Measurements from ENCODE around the gene IL17A.

The IL17A gene

DNA sequence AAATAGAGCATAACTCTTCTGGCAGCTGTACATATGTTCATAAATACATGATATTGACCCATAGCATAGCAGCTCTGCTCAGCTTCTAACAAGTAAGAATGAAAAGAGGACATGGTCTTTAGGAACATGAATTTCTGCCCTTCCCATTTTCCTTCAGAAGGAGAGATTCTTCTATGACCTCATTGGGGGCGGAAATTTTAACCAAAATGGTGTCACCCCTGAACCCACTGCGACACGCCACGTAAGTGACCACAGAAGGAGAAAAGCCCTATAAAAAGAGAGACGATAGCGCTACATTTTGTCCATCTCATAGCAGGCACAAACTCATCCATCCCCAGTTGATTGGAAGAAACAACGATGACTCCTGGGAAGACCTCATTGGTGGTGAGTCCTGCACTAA lies at the start of gene IL17A:
IL17A (plus strand) TSS at position 301 of the 400 bp plus-strand sequence; CDS start at position 358, 57 bp downstream.
- no peak for DNase-seq (ENCODE audit: low read depth)

- DNase-seq (ENCODE audit: low read depth) = no peak
Observed at GRCh38 chr6:52136934-52137467, 49.2 kb upstream of the IL17A start.

GRCh38 chr6:52138284-52138683 lies 47.9 kb upstream of the IL17A start:
- DNase-seq (ENCODE audit: low read depth) = no peak

- DNase-seq (ENCODE audit: low read depth) = no peak
Observed at GRCh38 chr6:52139985-52140680, 46.0 kb upstream of the IL17A start.

DNA sequence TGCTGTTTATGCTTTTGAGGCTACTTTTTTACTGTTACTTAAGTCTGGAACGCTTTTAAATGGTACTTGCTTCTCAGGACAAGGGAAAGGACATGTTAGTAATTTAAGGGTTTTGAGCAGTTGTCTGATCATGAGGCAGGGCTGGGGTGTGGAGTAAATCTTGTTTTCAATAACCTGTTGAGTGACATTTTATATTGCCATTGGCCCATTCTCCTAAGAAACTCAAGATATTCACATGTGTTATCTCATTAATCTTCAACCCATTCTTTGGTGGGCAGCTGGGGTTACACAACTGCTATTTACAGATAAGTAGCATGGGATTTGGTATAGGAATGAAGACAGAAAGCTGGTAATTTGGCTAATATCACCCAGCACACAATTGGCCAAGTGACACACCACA lies 44.6 kb upstream of the IL17A start:
- no peak for DNase-seq (ENCODE audit: low read depth)

DNA sequence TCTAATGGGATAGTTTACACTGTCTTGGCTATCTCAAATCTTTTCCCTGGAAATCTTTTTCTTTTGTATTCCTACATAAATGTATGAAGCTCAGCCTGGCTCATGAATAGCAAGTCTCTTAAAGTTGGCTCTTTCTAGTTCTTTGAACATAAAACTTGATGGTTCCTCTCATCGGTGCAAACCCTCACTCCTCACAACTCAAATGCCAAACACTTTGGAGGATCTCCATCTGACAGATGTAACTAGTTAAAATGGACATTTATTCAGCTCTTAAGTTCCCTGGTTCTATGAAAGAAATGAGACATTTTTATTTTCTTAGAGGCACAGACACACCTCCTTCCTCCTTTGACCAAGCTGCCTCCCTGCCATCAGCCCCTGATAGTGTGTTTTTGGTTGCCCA lies 43.6 kb upstream of the IL17A start:
- DNase-seq (ENCODE audit: low read depth) = no peak

DNA sequence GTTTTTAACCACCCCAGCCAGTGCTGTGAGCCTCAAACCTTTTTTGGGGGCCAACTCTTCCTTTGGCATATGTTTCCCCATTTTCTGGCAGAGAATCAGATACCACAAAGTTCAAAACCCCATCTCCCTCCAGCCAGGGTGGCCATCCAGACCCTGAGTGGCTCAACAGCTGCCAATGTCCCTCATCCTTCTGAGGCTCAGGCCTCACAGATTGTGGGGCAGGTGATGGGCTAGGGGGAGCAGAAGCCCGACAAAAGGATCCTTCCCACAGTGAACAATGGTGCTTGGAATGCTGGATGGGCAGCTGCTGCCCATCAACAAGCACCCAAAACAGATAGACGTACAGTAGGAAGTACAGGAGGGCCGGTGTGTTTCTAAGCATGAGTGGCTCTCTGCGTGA lies 42.6 kb upstream of the IL17A start:
- no peak for DNase-seq (ENCODE audit: low read depth)

DNA sequence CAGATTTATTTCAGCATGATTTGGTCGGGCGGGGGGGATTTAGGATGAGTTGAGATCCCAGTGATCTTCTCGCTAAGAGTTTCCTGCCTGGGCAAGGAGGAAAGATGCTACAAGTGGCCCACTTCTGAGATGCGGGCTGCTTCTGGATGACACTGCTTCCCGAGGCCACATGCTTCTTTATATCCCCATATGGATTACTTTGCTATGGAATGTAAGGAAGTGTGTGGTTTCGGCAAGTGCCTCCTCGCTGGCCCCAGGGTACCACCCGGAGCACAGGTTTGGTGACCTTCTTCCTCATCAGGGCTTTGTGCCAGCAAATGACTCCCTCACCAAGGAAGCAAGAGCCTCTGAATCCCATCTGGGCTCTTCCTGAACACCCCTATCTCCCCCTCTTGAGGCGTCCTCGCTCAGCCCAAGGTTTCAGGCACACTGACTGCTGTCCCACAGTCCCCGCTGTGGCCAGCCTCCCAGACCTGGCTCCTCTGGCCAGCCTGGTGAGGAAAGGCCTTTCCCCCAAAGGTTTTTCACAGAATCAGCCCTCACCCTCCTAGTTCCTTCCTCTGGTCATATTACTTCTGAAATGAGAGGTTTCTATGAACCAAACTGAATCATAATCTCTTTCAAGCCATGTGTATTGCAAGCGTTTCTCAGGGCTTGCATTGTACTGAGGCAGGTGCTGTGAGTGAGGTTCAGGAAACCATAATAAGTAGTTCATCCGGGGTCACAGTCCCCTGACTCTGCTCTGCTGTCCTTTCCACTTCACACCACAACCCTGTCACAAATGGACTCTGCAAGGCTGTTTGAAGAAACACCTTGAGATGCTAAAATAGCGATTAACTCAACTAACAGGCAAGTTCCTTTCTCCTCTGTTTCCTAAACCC lies 41.7 kb upstream of the IL17A start:
- DNase-seq (ENCODE audit: low read depth) = no peak

DNA sequence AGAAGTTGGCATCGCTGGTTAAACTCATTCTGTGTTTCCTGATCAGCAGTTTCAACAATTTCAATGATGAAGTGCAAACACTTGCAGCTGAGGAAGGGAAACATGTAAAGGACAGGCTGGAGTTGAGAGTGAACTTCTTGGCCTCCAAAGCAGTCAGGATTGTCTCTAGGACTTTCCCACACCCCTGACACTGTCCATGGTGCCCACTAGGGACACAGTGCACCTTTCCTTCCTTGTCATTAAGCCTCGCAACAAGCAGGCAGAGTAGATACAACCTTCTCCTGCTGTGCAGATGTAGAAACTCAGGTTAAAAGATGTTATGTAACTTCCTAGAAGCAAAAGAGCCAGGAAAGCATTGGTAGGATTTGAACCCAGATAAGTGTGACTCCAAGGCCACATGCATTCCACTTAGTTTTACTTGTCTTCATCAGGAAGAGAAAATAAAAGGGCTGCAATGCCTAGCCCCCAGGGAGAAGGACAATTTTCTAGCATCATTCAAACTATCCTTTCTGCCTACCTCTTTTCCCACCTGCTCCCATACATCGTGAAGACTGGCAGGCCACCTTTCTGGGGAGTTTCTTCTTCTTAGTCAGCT lies 39.2 kb upstream of the IL17A start:
- no peak for DNase-seq (ENCODE audit: low read depth)

DNA sequence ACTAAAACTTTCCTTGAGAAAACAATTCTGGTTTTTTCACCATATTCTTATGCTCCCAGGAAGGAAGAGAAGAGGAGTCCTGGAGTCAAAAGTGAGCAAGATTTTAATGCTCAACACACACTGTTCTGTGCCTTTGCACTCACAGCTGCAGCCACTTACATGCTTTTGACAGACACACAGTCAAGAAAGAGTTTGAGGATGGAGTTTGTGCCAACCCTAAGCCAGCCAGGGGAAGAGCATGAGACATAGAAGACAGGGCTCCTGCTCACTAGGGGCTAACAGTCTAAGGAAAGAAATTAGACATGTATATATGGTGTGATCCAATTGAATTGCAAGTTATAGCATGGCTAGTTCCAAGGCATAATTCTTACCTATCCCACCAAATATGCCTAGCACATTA lies 37.1 kb upstream of the IL17A start:
- DNase-seq (ENCODE audit: low read depth) = no peak

- DNase-seq (ENCODE audit: low read depth) = no peak
Observed at GRCh38 chr6:52149949-52150348, 36.2 kb upstream of the IL17A start.

DNA sequence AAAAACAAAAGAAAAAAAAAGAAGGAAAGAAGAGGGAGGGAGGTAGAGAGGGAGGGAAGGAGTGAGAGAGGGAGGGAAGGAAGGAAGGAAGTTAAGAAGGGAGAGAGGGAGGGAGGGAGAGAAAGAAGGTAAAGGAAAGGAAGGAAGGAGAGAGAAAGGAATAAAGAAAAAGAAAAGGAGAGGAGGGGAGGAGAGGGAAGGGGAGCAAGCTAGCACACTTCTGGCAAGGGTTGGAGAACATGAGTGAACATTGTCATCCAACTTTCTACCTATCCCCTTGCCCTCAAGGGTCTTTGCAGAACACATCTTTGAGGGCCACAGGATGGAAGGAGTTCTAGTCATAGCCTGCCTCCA lies 34.1 kb upstream of the IL17A start:
- no peak for DNase-seq (ENCODE audit: low read depth)

- no peak for DNase-seq (ENCODE audit: low read depth)
Observed at GRCh38 chr6:52152711-52153160, 33.4 kb upstream of the IL17A start.

DNA sequence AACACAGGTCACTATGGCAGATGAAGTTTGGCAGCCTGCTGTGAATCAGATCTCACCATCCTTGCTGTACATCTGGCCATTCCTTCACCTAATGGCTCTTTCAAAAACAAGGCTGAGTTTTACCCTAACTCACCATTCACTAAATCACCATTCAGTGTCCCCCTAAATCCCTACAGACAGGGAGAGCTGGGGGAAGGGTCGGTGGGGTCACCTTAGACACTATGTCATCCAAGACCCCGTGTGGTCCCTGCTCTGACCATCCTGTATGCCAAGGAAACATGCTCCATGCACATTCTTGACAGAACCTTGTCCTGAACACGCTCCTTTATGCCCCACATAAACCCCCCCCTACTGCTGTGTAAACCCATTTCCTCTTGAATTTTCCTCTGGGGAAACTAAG lies 31.8 kb upstream of the IL17A start:
- DNase-seq (ENCODE audit: low read depth) = no peak

- DNase-seq (ENCODE audit: low read depth) = no peak
Observed at GRCh38 chr6:52155791-52156576, 30.2 kb upstream of the IL17A start.

- DNase-seq (ENCODE audit: low read depth) = no peak
Observed at GRCh38 chr6:52157301-52157941, 28.8 kb upstream of the IL17A start.

DNA sequence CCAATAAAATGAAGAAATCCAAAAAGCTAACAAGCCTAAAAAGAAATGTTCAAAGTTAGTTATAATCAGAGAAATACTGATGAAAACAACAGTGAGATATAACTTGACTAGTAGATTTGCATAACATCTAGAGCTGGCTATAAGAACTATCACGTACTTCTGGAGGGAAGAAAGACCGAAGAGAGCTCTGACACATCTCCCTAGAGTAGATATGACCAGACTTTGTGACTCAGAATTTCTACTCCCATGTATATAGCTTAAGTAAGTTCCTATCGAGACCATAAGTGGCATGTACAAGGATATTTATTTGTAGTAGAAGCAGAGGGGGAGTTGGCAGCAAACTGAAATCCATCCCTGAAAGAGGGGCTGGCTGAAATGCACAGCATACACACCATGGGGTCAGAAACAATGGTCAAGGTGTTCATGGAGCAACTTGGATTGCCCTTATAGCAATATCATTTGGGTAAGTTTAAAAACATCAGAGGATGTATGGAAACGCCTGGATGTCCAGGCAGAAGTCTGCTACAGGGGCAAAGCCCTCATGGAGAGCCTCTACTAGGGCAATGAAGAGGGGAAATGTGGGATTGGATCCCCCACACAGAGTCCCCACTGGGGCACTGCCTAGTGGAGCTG lies 25.6 kb upstream of the IL17A start:
- no peak for DNase-seq (ENCODE audit: low read depth)

DNA sequence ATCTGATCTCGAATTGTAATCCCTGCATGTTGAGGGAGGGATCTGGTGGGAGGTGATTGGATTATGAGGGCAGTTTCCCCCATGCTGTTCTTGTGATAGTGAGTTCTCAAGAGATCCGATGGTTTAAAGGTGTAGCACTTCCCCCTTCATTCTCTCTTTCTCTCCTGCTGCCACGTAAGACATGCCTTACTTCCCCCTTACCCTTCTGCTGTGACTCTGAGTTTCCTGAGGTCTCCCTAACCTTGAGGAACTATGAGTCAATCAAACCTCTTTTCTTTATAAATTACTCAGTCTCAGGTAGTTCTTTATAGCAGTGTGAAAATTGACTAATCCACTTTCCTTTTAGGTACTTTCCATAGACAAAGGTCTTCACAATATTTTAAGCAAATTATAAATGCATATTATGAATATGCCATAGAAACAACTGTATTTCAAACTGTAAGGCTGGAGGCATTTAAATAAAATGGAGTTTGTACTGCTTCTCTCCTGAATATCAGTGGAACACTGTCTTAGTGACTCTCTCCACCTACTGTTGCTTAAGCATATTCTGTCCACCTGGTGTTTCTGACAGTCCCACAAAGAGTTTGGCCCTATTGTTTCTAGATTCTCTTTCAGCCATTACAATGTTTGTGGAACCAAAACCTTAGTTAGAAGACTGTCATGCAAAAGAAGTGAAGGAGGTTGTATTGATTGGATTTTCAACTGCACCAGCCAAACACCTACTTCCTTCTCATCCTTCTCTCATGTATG lies 24.3 kb upstream of the IL17A start:
- no peak for DNase-seq (ENCODE audit: low read depth)

GRCh38 chr6:52162940-52163908 lies 23.0 kb upstream of the IL17A start:
- DNase-seq (ENCODE audit: low read depth) = no peak
